GM19324 (cell line): ENCODE results near the gene FBP2.
"Not testable (repeated sequence)": the region's sequence is repeated elsewhere in the genome, so short reads cannot be mapped to it uniquely, and the experiment has no call there.

Experiments used
- ATAC-seq: cut with Tn5 transposase; IDR thresholded peaks from one replicate; pipeline ENCODE4 v1.9.1; 2021; ENCODE audit warnings: mild to moderate bottlenecking, moderate library complexity; ENCODE audit not compliant: unreplicated experiment, low FRiP score

The FBP2 gene

GRCh38 chr9:94566550-94566949, 27.1 kb downstream of the FBP2 start:
- ATAC-seq = no peak

GRCh38 chr9:94564279-94564678, 29.3 kb downstream of the FBP2 start:
- ATAC-seq = not testable (repeated sequence)

DNA sequence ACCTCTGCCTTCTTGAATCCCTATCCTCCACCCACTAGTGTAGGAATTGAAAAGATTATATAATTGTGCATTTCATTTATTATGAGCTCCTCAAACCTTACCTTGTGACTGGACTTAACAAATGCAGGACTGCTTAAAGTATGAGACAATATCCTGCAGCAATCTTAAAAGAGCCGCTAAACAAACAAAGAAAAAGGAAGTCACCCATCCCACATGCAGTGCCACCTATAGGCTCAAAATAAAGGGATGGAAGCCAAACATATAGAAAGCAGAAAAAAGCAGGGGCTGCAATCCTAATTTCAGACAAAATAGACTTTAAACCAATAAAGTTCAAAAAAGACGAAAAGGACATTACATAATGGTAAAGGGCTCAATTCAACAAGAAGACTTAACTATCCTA, 30.1 kb downstream of the FBP2 start:
- no peak for ATAC-seq

DNA sequence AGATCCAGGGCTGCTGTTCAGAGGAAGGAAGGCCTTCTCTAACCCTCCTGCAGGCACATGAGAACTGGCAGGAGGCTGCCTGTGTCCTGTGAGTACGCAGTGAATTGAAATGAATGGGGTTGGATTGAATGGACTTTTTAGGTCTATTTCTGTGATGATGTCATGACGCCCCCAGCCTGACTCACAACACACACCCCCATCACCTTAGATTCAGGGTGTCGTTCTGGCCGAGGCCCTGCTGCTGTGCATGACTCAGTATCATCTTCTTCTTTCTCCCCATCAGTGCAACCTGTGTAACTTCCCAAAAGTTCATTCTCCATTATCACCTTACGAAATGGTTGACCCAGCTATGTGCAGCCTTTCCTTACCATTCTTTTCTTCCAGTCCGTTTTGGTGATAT, 33.4 kb downstream of the FBP2 start:
- no peak for ATAC-seq

GRCh38 chr9:94557376-94557775, 36.2 kb downstream of the FBP2 start:
- no peak for ATAC-seq

- ATAC-seq = no peak
These were observed 38.9 kb downstream of the FBP2 start, which contains the start of gene PCAT7 for GRCh38 chr9:94554439-94555331. Gene PCAT7, plus strand, starts transcription at chr9:94555083.

- no peak for ATAC-seq
These were observed 39.6 kb downstream of the FBP2 start for GRCh38 chr9:94554078-94554438.

- no peak for ATAC-seq
These were observed 40.3 kb downstream of the FBP2 start for GRCh38 chr9:94553029-94553938.

GRCh38 chr9:94545940-94546339, 47.7 kb downstream of the FBP2 start:
- ATAC-seq = no peak

GRCh38 chr9:94544335-94544734, 49.3 kb downstream of the FBP2 start:
- not testable (repeated sequence) for ATAC-seq

GRCh38 chr9:94538908-94539307, 54.7 kb downstream of the FBP2 start:
- no peak for ATAC-seq

DNA sequence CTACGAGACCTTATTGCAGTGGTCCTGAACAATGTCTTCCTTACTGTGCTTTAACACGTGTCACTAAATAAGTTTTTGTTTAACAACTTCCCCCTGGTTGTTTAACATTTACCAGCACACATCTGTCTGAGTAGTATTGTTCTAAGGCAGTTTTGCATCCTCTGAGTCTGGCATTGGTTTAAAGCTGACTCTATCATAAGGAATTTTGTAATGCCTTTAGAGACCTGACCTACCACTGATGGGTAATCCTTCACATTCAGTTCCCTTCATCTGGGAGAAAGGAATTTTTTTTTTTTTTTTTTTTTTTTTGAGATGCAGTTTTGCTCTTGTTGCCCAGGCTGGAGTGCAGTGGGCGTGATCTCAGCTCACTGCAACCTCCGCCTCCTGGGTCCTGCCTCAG, 58.7 kb downstream of the FBP2 start:
- ATAC-seq = no peak

GRCh38 chr9:94533601-94534000, 60.0 kb downstream of the FBP2 start:
- ATAC-seq = no peak

DNA sequence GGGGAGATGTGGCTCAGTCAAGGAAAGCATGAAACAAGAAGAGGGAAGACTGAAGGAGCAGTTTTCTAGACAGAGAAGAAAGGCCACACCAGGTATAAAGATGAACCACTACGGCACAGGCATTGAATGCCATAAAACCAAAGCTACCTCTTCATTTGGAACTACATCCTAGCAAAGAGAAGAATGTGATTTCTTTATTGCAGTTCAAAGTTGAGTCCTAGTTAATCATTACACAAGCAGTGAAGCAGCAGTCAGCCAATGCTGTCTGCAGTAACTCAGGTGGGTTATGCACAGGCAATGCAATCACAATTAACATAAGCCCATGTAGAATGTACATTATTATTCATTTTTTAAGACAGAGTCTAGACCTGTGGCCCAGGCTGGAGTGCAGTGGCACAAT, 60.5 kb downstream of the FBP2 start:
- no peak for ATAC-seq

GRCh38 chr9:94528886-94529285, 64.7 kb downstream of the FBP2 start:
- no peak for ATAC-seq

GRCh38 chr9:94526951-94527350, 66.7 kb downstream of the FBP2 start:
- no peak for ATAC-seq

DNA sequence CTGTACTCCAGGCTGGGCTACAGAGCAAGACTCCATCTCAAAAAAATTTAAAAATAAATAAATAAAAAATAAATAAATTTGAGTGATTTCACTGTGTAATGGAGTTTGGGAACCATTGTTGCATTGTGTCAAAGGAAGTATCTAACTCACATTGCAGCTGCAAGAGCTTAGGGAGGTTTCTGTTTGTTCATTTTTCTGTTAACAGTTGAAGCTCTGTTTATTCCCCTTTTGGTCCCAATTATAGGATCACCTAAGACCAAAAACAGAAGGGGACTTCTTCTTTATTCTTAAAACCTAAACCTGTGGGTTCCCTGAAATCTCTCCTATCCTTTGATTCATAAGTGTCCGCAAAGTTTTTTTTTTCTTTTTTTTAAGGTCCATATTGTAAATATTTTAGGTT, 67.4 kb downstream of the FBP2 start:
- no peak for ATAC-seq

DNA sequence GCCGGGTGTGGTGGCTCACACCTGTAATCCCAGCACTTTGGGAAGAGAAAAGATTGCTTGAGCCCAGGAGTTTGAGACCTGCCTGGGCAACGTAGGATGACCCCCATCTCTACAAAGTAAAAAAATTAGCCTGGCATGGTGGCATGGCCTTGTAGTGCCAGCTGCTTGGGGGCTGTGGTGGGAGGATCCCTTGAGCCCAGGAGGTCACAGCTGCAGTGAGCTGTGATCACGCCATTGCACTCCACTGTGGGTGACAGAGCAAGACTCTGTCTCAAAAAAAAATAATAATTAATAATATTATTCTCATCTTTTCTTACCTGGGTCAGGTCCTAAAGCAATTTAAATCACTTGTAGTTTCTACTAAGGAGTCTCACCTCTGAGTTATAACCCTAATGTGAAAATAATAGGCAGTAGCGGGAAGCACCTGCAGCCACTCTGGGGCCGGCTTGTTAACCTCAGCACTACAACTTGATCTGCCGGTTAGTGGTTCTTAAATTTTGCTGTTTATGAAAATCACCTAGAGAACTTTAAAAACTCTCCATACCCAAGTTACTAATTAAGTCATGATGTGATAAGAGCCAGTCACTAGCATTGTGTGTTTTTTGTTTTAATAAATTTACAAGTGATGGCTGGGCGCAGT, 68.1 kb downstream of the FBP2 start:
- ATAC-seq = no peak

- no peak for ATAC-seq
These were observed 76.4 kb downstream of the FBP2 start for GRCh38 chr9:94517254-94517653.

DNA sequence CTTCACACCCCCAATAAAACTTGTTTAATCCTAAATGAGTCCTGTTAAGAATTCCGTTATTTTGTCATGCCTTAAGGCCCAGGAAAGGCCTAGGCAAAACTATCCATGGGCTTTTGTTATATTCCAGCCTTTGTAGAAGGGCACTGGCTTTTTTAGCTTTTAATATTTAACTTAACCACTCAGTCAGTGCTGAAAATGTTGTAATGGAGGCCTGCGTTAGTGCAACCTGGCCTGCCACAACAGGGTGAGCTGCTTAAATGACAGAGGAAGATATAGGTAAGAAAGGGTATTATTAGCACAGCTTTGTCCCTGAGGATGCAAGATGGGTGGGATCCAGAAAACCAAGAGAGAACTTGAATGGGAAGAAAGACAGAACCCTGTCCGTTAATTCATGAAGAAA, 78.9 kb downstream of the FBP2 start:
- no peak for ATAC-seq

DNA sequence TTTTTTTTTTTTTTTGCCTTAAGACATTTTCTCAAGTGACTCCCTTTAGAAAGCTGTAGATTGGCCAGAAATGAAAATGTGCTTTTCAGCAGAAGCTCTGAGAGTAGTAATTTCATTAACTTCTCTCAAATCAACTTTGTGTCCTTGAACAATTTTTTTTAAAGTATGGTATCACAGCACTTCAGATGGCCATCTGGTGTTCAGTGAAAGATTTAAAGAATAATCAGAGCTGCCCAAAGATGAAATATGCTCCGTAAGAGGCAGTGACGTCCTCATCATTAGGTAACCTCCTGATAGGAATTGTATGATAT, 81.7 kb downstream of the FBP2 start:
- no peak for ATAC-seq
